GM23338 (cell line): ENCODE results near the gene TTPAL.

Experiments used
- EZH2 ChIP-seq: fragments of 200-600 bp; sonication (generic); IDR thresholded peaks from one replicate; pipeline ENCODE4 v1.8.0; 2017; ENCODE audit warnings: antibody characterized with exemption, mild to moderate bottlenecking, low read depth; ENCODE audit not compliant: unreplicated experiment
- EZH2phosphoT487 ChIP-seq: fragments of 200-600 bp; sonication (generic); IDR thresholded peaks from one replicate; pipeline ENCODE4 v1.8.1; 2018; ENCODE audit warnings: antibody characterized with exemption; ENCODE audit not compliant: unreplicated experiment
- JUNB ChIP-seq: IDR thresholded peaks from one replicate; pipeline ENCODE4 v1.6.1; 2016; ENCODE audit warnings: antibody characterized with exemption; ENCODE audit not compliant: unreplicated experiment
- NANOG ChIP-seq: IDR thresholded peaks from 2 replicates; pipeline ENCODE4 v1.6.1; 2016; ENCODE audit warnings: antibody characterized with exemption, borderline replicate concordance
- POLR2AphosphoS5 ChIP-seq: IDR thresholded peaks from 2 replicates; pipeline ENCODE4 v1.6.1; 2016; ENCODE audit warnings: antibody characterized with exemption, low read depth
- REST ChIP-seq: IDR thresholded peaks from one replicate; pipeline ENCODE4 v1.6.1; 2018; ENCODE audit warnings: antibody characterized with exemption; ENCODE audit not compliant: unreplicated experiment
- TF ChIP-seq, protein P1 (sequence below), 2 experiments: fragments of 200-600 bp in 1 of 2; sonication (generic) in 1 of 2; conservative IDR thresholded peaks; 2 replicates each; pipeline versions ENCODE4 v1.5.1 to v1.6.1; 2016 to 2017; ENCODE audit warnings: antibody characterized with exemption in 2 of 2, low read depth in 2 of 2, mild to moderate bottlenecking in 2 of 2, moderate library complexity in 1 of 2

DNA sequence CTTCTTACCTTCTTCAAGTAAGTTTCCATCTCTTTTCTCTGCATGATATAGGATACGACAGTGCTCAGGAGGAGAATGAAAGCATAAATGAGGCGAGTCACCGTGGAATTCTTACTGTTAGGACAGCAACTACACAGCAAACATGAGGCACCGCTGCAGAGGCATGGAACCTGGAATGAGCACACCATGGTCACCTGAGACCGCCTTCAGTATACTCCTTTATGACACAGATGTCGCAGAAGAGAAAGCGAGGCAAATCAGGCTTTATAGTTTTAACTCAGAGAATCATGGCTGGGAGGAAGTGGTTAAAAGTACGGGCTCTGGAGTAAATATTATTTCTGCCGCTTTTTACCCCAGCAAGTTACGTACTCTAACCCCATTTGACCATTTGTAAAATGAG is 38.2 kb downstream of the TTPAL start:
- TF ChIP-seq, protein P1, sequence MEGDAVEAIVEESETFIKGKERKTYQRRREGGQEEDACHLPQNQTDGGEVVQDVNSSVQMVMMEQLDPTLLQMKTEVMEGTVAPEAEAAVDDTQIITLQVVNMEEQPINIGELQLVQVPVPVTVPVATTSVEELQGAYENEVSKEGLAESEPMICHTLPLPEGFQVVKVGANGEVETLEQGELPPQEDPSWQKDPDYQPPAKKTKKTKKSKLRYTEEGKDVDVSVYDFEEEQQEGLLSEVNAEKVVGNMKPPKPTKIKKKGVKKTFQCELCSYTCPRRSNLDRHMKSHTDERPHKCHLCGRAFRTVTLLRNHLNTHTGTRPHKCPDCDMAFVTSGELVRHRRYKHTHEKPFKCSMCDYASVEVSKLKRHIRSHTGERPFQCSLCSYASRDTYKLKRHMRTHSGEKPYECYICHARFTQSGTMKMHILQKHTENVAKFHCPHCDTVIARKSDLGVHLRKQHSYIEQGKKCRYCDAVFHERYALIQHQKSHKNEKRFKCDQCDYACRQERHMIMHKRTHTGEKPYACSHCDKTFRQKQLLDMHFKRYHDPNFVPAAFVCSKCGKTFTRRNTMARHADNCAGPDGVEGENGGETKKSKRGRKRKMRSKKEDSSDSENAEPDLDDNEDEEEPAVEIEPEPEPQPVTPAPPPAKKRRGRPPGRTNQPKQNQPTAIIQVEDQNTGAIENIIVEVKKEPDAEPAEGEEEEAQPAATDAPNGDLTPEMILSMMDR (conservative IDR thresholded peaks at IDR 0.05; ENCODE audit: low read depth in 2 of 2), result no peak
- no peak for TF ChIP-seq JUNB
- TF ChIP-seq EZH2, result no peak
- no peak for TF ChIP-seq NANOG
- TF ChIP-seq POLR2AphosphoS5, result no peak
- TF ChIP-seq EZH2phosphoT487, result no peak
- TF ChIP-seq REST, result no peak
